ENCODE data around the gene AXIN2. TPM values are rescaled to one million over a fixed set of nuclear protein-coding genes. Genes with fewer than 3 reads are reported as not detected.
"Not testable (repeated sequence)": the region's sequence is repeated elsewhere in the genome, so short reads cannot be mapped to it uniquely, and the experiment has no call there.

AXIN2 gene
- total RNA-seq, 1 donor from 2014 or later: 44.8 TPM

DNA sequence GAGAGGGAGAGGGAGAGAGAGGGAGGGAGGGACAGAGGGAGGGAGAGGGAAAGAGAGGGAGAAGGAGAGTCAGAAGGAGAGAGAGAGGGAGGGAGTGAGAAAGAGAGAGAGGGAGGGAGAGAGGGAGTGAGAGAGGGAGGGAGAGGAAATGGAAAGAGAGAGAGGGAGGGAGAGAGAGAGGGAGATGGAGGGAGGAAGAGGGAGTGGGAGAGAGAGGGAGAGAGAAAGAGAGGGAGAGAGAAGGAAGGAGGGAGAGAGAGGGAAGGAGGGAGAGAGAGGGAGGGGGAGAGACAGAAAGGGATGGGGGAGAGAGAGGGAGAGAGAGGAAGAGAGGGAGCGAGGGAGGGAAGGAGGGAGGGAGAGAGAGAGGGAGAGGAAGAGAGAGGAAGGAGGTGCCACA lies 72.8 kb downstream of the AXIN2 start:
- Mint-ChIP-seq H3K9me3 (ENCODE audit: unreplicated experiment) (no peaks in the 10 kb centered on the region), H3K4me1 (ENCODE audit: unreplicated experiment) (no peaks in the 10 kb centered on the region), H3K27me3 (ENCODE audit: unreplicated experiment) (peaks cover 6% of the 10 kb centered on the region), H3K36me3 (ENCODE audit: low read depth, unreplicated experiment) (peaks cover 3% of the 10 kb centered on the region), H3K27ac (ENCODE audit: unreplicated experiment) (no peak overlapping the region), H3K4me3 (ENCODE audit: unreplicated experiment) (no peak overlapping the region)
- no peak for DNase-seq (ENCODE audit: low spot score)
- TF ChIP-seq, protein P1, sequence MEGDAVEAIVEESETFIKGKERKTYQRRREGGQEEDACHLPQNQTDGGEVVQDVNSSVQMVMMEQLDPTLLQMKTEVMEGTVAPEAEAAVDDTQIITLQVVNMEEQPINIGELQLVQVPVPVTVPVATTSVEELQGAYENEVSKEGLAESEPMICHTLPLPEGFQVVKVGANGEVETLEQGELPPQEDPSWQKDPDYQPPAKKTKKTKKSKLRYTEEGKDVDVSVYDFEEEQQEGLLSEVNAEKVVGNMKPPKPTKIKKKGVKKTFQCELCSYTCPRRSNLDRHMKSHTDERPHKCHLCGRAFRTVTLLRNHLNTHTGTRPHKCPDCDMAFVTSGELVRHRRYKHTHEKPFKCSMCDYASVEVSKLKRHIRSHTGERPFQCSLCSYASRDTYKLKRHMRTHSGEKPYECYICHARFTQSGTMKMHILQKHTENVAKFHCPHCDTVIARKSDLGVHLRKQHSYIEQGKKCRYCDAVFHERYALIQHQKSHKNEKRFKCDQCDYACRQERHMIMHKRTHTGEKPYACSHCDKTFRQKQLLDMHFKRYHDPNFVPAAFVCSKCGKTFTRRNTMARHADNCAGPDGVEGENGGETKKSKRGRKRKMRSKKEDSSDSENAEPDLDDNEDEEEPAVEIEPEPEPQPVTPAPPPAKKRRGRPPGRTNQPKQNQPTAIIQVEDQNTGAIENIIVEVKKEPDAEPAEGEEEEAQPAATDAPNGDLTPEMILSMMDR (IDR thresholded peaks at IDR 0.05; ENCODE audit: unreplicated experiment): no peak

DNA sequence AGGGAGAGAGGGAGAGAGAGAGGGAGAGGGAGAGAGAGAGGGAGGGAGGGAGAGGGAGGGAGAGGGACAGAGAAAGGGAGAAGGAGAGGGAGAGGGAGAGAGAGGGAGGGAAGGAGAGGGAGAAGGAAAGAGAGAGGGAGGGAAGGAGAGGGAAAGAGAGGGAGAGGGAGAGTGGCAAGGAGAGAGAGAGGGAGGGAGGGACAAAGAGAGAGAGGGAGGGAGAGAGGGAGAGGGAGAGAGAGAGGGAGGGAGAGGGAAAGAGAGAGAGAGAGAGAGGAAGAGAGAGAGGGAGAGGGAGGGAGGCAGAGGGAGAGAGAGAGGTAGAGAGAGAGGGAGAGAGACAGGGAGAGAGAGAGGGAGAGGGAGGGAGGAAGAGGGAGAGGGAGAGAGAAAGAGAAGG lies 73.5 kb downstream of the AXIN2 start:
- TF ChIP-seq, protein P1 (IDR thresholded peaks at IDR 0.05; ENCODE audit: unreplicated experiment): no peak
- H3K27ac Mint-ChIP-seq (ENCODE audit: unreplicated experiment): no peak overlapping the region

DNA sequence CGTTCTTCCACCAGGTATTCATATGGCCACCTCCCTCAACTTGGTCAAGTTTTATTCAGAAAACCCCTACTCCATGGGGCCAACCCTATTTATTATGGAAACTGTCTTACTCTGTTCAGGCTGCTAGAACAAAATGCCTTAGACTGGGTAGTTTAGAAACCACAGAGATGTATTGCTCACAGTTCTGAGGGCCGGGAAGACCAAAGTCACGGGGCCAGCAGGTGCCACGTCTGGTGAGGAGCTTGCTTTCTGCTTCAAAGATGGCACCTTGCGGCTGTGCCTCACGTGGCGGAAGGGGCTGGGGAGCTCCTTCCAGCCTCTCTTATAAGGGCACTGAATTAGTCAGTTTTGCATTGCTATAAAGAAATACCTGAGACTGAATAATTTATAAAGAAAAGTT lies 74.3 kb downstream of the AXIN2 start:
- Mint-ChIP-seq H3K36me3 (ENCODE audit: low read depth, unreplicated experiment) (peaks cover 3% of the 10 kb centered on the region), H3K4me1 (ENCODE audit: unreplicated experiment) (no peaks in the 10 kb centered on the region), H3K9me3 (ENCODE audit: unreplicated experiment) (no peaks in the 10 kb centered on the region), H3K27me3 (ENCODE audit: unreplicated experiment) (peaks cover 6% of the 10 kb centered on the region), H3K27ac (ENCODE audit: unreplicated experiment) (no peak overlapping the region), H3K4me3 (ENCODE audit: unreplicated experiment) (no peak overlapping the region)
- TF ChIP-seq, protein P1 (IDR thresholded peaks at IDR 0.05; ENCODE audit: unreplicated experiment): no peak
- DNase-seq (ENCODE audit: low spot score): no peak

More for the DNA sequence above, 73.5 kb downstream of the AXIN2 start:
- no peak for DNase-seq (ENCODE audit: low spot score)
- H3K4me1 Mint-ChIP-seq (ENCODE audit: unreplicated experiment): no peaks in the 10 kb centered on the region
- peaks cover 6% of the 10 kb centered on the region for H3K27me3 Mint-ChIP-seq (ENCODE audit: unreplicated experiment)
- peaks cover 3% of the 10 kb centered on the region for H3K36me3 Mint-ChIP-seq (ENCODE audit: low read depth, unreplicated experiment)
- H3K9me3 Mint-ChIP-seq (ENCODE audit: unreplicated experiment): no peaks in the 10 kb centered on the region
- H3K4me3 Mint-ChIP-seq (ENCODE audit: unreplicated experiment): no peak overlapping the region

DNA sequence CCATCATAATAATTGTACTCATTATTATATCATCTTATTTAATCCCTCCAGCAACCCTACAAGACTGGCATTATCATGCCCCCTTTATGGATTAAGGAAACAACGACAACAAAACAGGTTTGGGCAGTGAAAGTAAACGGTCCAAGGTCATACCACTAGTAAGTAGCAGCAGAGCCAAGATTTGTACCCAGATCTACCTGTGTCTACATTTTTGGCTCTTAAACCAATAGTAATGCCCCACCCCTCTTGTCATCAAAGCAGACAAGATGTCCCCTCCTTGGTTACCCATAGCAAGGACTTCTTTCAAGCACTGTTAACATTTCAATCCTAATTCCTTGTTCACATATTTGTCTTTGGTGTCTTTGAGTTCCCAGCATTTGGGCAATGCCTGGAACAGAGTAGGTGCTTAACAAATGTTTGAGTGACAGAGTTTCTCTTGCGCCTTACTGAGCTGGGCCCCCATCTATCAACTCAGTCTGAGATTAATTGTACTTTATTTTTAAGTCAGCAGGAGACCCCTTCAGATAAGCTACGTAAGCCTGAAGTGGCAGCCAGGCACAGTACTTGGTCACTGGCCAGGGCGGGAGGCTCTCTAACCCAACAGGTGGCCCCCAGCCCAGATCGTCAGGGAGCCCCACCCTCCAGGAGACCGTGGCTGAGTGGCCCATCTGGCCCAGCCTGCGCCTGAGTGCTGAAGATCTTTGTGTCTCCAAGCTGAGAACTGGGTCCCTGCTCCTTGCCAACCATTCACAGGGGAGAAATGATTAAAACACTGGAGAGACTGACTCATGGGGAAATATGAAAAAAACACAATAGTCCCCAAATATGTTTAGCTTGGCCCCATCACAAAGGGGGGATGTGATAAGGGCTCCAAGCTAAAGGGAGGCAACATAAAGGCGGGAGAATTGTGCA lies 75.8 kb downstream of the AXIN2 start:
- H3K4me3 Mint-ChIP-seq (ENCODE audit: unreplicated experiment): no peak overlapping the region
- TF ChIP-seq, protein P1 (IDR thresholded peaks at IDR 0.05; ENCODE audit: unreplicated experiment): no peak
- no peak for DNase-seq (ENCODE audit: low spot score)

DNA sequence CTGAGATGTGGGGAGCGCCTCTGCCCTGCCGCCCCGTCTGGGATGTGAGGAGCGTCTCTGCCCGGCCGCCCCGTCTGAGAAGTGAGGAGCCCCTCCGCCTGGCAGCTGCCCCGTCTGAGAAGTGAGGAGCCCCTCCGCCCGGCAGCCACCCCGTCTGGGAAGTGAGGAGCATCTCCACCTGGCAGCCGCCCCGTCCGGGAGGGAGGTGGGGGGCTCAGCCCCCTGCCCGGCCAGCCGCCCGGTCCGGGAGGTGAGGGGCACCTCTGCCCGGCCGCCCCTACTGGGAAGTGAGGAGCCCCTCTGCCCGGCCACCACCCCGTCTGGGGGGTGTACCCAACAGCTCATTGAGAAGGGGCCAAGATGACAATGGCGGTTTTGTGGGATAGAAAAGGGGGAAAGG lies 77.0 kb downstream of the AXIN2 start:
- not testable (repeated sequence) for H3K27ac Mint-ChIP-seq (ENCODE audit: unreplicated experiment)

More for the DNA sequence above, 75.8 kb downstream of the AXIN2 start:
- Mint-ChIP-seq H3K9me3 (ENCODE audit: unreplicated experiment) (no peaks in the 10 kb centered on the region), H3K27me3 (ENCODE audit: unreplicated experiment) (peaks cover 5% of the 10 kb centered on the region), H3K4me1 (ENCODE audit: unreplicated experiment) (no peaks in the 10 kb centered on the region), H3K27ac (ENCODE audit: unreplicated experiment) (no peak overlapping the region), H3K36me3 (ENCODE audit: low read depth, unreplicated experiment) (peaks cover 3% of the 10 kb centered on the region)

More for the DNA sequence above, 77.0 kb downstream of the AXIN2 start:
- H3K36me3 Mint-ChIP-seq (ENCODE audit: low read depth, unreplicated experiment); H3K9me3 Mint-ChIP-seq (ENCODE audit: unreplicated experiment); H3K27me3 Mint-ChIP-seq (ENCODE audit: unreplicated experiment); DNase-seq (ENCODE audit: low spot score); H3K4me3 Mint-ChIP-seq (ENCODE audit: unreplicated experiment); H3K4me1 Mint-ChIP-seq (ENCODE audit: unreplicated experiment): not testable (repeated sequence)
